GM19372 (cell line): ENCODE results near the gene ARFGEF3.
"Not testable (repeated sequence)": the region's sequence is repeated elsewhere in the genome, so short reads cannot be mapped to it uniquely, and the experiment has no call there.

Experiments used
- ATAC-seq: cut with Tn5 transposase; IDR thresholded peaks from one replicate; pipeline ENCODE4 v1.9.1; 2021; ENCODE audit warnings: mild to moderate bottlenecking, low read depth, moderate library complexity; ENCODE audit not compliant: unreplicated experiment

ARFGEF3 gene

GRCh38 chr6:138334963-138335362, 173.2 kb downstream of the ARFGEF3 start:
- no peak for ATAC-seq

- no peak for ATAC-seq
Measured at GRCh38 chr6:138336221-138336620, 174.5 kb downstream of the ARFGEF3 start.

- ATAC-seq = no peak
Measured at GRCh38 chr6:138337076-138337475, 175.3 kb downstream of the ARFGEF3 start.

GRCh38 chr6:138339024-138339423, 177.3 kb downstream of the ARFGEF3 start:
- ATAC-seq = no peak

- no peak for ATAC-seq
Measured at GRCh38 chr6:138341176-138341575, 179.4 kb downstream of the ARFGEF3 start.

GRCh38 chr6:138343112-138343511, 181.4 kb downstream of the ARFGEF3 start:
- no peak for ATAC-seq

GRCh38 chr6:138345565-138346285, 184.0 kb downstream of the ARFGEF3 start:
- ATAC-seq = no peak

- ATAC-seq = no peak
Measured at GRCh38 chr6:138346302-138347195, 184.8 kb downstream of the ARFGEF3 start.

GRCh38 chr6:138347864-138348263, 186.1 kb downstream of the ARFGEF3 start:
- no peak for ATAC-seq

GRCh38 chr6:138349891-138350290, 188.2 kb downstream of the ARFGEF3 start:
- ATAC-seq = no peak

GRCh38 chr6:138357928-138358327, 196.2 kb downstream of the ARFGEF3 start:
- ATAC-seq = no peak

- ATAC-seq = not testable (repeated sequence)
Measured at GRCh38 chr6:138368684-138369083, 206.9 kb downstream of the ARFGEF3 start.

- ATAC-seq = no peak
Measured at GRCh38 chr6:138370631-138371451, 209.1 kb downstream of the ARFGEF3 start.

GRCh38 chr6:138371452-138371711, 209.6 kb downstream of the ARFGEF3 start:
- ATAC-seq = no peak

- no peak for ATAC-seq
Measured at GRCh38 chr6:138371720-138372119, 210.0 kb downstream of the ARFGEF3 start.

- no peak for ATAC-seq
Measured at GRCh38 chr6:138372711-138373463, 211.1 kb downstream of the ARFGEF3 start.

GRCh38 chr6:138374230-138374629, 212.5 kb downstream of the ARFGEF3 start:
- no peak for ATAC-seq

GRCh38 chr6:138374815-138375214, 213.1 kb downstream of the ARFGEF3 start:
- no peak for ATAC-seq

- no peak for ATAC-seq
Measured at GRCh38 chr6:138377042-138377441, 215.3 kb downstream of the ARFGEF3 start.

GRCh38 chr6:138377844-138378243, 216.1 kb downstream of the ARFGEF3 start, which contains the start of gene SMIM28:
Gene SMIM28, plus strand, starts transcription at chr6:138377905. Its CDS starts 168 bp downstream, at chr6:138378073.
- no peak for ATAC-seq
